MCF 10A (cell line): ENCODE measurements around the gene DNASE1L1. TPM values are rescaled to one million over a fixed set of nuclear protein-coding genes. Genes with fewer than 3 reads are reported as not detected.
"Not testable (repeated sequence)": the region's sequence is repeated elsewhere in the genome, so short reads cannot be mapped to it uniquely, and the experiment has no call there.

Source experiments
- BruUV-seq: library from RNA; stranded (reverse); fragments of 400-500 nt; replicated peaks from 2 replicates; lab custom pipeline; 2021; lab: Mats Ljungman, UMichigan
- CTCF ChIA-PET: fragments of 300-600 bp; sonication (Branson Sonifier 250); formaldehyde crosslinking; extraction: SDS; loops from one replicate; lab custom pipeline; 2021; ENCODE audit warnings: antibody characterized with exemption, inconsistent platforms; lab: Yijun Ruan, JAX
- POLR2A ChIA-PET: fragments of 300-600, 350-650 bp; sonication (Branson Sonifier 250); formaldehyde crosslinking; extraction: SDS; loops from one replicate; lab custom pipeline; 2020; ENCODE audit warnings: antibody characterized with exemption, inconsistent platforms; lab: Yijun Ruan, JAX
- DNase-seq: peaks from one replicate; pipeline ENCODE4 v3.0.0-alpha.2; 2018; ENCODE audit not compliant: unreplicated experiment
- H3K27ac Mint-ChIP-seq: one replicate; pipeline ENCODE4 v1.8.0; 2022; ENCODE audit warnings: mild to moderate bottlenecking, low read depth, mixed read lengths; ENCODE audit not compliant: unreplicated experiment
- H3K27me3 Mint-ChIP-seq: one replicate; pipeline ENCODE4 v1.8.0; 2022; ENCODE audit warnings: mixed read lengths; ENCODE audit not compliant: insufficient read depth, unreplicated experiment
- H3K36me3 Mint-ChIP-seq: one replicate; pipeline ENCODE4 v1.8.0; 2022; ENCODE audit warnings: mild to moderate bottlenecking, moderate library complexity, mixed read lengths; ENCODE audit not compliant: insufficient read depth, unreplicated experiment
- H3K4me1 Mint-ChIP-seq: one replicate; pipeline ENCODE4 v1.8.0; 2022; ENCODE audit warnings: mixed read lengths; ENCODE audit not compliant: insufficient read depth, unreplicated experiment
- H3K4me3 Mint-ChIP-seq: one replicate; pipeline ENCODE4 v1.8.0; 2022; ENCODE audit warnings: mild to moderate bottlenecking, moderate library complexity, mixed read lengths; ENCODE audit not compliant: unreplicated experiment
- H3K9me3 Mint-ChIP-seq: one replicate; pipeline ENCODE4 v1.8.0; 2022; ENCODE audit warnings: mixed read lengths; ENCODE audit not compliant: unreplicated experiment
- intact Hi-C: fragments of 100-400 bp; cut with micrococcal nuclease; formaldehyde crosslinking; loops from 2 replicates; pipeline ENCODE4 v1.14.1; 2022
- total RNA-seq: library from RNA; stranded (reverse); gene quantifications from 2 replicates; pipeline ENCODE4 v1.2.3, GENCODE V29; 2022
- TF ChIP-seq, protein P1 (sequence below): fragments of 200-600 bp; IDR thresholded peaks from one replicate; pipeline ENCODE4 v1.8.0; 2022; ENCODE audit warnings: antibody characterized with exemption, mild to moderate bottlenecking; ENCODE audit not compliant: unreplicated experiment

DNASE1L1 gene
- total RNA-seq, 1 experiment from 2014 or later: 20.5 TPM

GRCh38 chrX:154396973-154397887, 11.8 kb downstream of the DNASE1L1 start:
- ChIA-PET CTCF (interaction anchor here (1.3 to 3.3 kb wide), 2 partner anchors 17 to 24 kb away, joined by 5 to 21 read pairs; partner anchors contain the start of gene FLNA), POLR2A (interaction anchor here (0.7 to 4.7 kb wide), 21 partner anchors 13 to 426 kb away, joined by 3 to 100 read pairs (median 7); partner anchors contain the start of genes ATP6AP1, DNASE1L1, EMD and FAM3A)
- BruUV-seq: TSS peak; percentile 63
- Mint-ChIP-seq H3K9me3 (no peaks in the 10 kb centered on the region), H3K27ac (peak overlapping the region; percentile 97), H3K4me1 (peaks cover 5% of the 10 kb centered on the region), H3K4me3 (peak overlapping the region; percentile 92), H3K36me3 (peaks cover 42% of the 10 kb centered on the region), H3K27me3 (no peaks in the 10 kb centered on the region)
- intact Hi-C loops: loop anchor here (5.0 kb wide), 1 partner anchor 135 kb away; no protein-coding TSS in a partner anchor
- TF ChIP-seq, protein P1, sequence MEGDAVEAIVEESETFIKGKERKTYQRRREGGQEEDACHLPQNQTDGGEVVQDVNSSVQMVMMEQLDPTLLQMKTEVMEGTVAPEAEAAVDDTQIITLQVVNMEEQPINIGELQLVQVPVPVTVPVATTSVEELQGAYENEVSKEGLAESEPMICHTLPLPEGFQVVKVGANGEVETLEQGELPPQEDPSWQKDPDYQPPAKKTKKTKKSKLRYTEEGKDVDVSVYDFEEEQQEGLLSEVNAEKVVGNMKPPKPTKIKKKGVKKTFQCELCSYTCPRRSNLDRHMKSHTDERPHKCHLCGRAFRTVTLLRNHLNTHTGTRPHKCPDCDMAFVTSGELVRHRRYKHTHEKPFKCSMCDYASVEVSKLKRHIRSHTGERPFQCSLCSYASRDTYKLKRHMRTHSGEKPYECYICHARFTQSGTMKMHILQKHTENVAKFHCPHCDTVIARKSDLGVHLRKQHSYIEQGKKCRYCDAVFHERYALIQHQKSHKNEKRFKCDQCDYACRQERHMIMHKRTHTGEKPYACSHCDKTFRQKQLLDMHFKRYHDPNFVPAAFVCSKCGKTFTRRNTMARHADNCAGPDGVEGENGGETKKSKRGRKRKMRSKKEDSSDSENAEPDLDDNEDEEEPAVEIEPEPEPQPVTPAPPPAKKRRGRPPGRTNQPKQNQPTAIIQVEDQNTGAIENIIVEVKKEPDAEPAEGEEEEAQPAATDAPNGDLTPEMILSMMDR: no peak
- DNase-seq: peak; percentile 69

GRCh38 chrX:154396363-154396762, 12.7 kb downstream of the DNASE1L1 start:
- H3K4me3 Mint-ChIP-seq: peak overlapping the region; percentile 92
- H3K27me3 Mint-ChIP-seq, H3K4me1 Mint-ChIP-seq, DNase-seq, H3K27ac Mint-ChIP-seq, H3K9me3 Mint-ChIP-seq, BruUV-seq: not testable (repeated sequence)
- intact Hi-C loops: loop anchor here (5.0 kb wide), 1 partner anchor 136 kb away; no protein-coding TSS in a partner anchor
- H3K36me3 Mint-ChIP-seq: peaks cover 36% of the 10 kb centered on the region
- CTCF ChIA-PET: interaction anchor here (1.3 to 3.3 kb wide), 2 partner anchors 16 to 23 kb away, joined by 5 to 21 read pairs; partner anchors contain the start of gene FLNA
- POLR2A ChIA-PET: interaction anchor here (0.7 to 4.7 kb wide), 4 partner anchors 14 to 27 kb away, joined by 3 to 100 read pairs (median 40); partner anchors contain the start of genes DNASE1L1, EMD, FLNA and TAFAZZIN

DNA sequence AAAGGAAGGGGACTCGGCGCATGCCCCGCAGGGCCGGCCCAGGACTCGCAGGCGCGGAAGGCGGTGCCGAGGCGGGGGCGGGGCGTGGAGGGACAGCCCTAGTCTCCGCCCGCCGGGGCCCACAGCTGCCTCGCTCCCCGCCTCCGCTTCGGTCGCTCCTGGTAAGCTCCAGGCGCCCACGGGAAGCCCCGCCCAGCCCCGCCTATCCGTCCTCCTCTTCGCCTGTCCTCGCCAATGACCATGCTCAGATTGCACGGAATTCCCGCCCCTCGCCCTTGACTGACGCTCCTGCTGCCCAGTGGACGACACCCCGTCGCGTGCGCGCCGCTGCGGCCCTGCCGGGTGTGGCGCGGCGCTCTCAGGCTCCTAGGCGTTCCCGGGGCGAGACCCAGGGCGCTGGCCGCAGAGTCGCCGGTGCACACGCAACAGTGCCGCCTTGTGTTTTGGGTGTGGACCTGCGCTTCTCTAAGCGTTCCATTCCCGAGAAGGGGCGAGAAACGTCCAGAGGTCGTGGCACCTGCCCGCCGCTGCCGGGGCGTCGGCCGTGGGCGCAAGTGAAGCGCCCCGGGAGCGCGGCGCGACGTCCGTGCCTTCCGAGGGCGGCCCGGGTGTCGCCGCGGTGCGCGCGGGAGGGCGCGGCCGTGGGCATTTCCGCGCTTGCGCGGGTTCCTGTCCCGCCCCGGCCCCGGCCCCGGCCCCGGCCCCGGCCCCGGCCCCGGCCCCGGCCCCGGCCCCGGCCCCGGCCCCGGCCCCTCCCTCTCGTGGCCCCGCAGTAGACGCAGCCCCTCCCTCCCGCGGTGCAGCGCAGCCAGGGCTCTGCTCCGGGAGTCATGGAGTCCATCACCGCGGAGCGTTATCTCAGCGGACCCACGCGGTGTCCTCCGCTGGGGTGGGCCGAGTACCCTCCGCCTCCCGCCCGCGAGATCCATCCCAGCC, 19.0 kb downstream of the DNASE1L1 start:
- H3K9me3 Mint-ChIP-seq, H3K4me1 Mint-ChIP-seq, POLR2A ChIA-PET, H3K27me3 Mint-ChIP-seq, H3K4me3 Mint-ChIP-seq, intact Hi-C loops, BruUV-seq, H3K36me3 Mint-ChIP-seq, DNase-seq, CTCF ChIA-PET, H3K27ac Mint-ChIP-seq: not testable (repeated sequence)

DNA sequence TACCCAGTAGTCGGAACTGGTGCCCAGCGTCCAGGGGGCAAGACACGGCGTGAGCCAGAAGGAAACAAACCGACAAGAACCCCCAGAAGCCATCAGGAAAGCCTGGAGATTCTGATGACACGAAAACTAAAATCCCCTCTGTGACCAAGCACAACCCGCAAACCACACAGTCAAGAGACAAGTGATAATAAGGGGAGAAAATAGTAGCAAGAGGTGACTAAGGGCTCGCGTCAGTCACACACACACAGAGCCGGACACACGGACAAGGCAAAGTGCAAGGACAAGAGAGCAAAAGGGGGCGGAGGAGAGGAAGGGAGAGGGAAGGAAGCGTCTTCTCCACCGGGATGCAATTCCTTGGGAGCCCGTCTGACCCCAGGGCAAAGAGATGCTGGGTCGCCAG, 20.4 kb downstream of the DNASE1L1 start:
- intact Hi-C loops, H3K36me3 Mint-ChIP-seq, H3K4me1 Mint-ChIP-seq, POLR2A ChIA-PET, CTCF ChIA-PET, H3K9me3 Mint-ChIP-seq, BruUV-seq, H3K27ac Mint-ChIP-seq, DNase-seq, H3K4me3 Mint-ChIP-seq, H3K27me3 Mint-ChIP-seq: not testable (repeated sequence)

DNA sequence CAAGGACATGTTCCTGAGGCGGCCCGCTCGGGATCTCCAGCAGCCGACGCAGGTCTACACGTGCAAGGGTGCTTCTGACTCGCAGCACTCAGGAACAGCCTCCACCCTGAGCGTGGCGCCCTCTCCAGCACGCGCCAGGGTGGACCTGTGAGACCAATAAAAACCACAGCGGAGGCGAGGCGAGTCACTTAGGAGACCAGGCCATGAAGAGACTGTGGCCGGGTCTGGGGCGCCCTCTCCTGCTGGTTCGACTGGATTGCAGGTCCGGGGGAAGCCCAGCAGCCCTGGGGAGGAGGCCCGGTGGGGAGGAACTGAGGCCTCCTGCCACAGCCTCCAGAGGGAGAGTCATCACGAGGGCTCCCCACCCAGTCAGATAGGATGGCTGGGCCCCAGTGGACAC, 21.0 kb downstream of the DNASE1L1 start:
- H3K27me3 Mint-ChIP-seq, H3K27ac Mint-ChIP-seq, intact Hi-C loops, CTCF ChIA-PET, BruUV-seq, H3K4me1 Mint-ChIP-seq, H3K4me3 Mint-ChIP-seq, H3K36me3 Mint-ChIP-seq, DNase-seq, POLR2A ChIA-PET, H3K9me3 Mint-ChIP-seq: not testable (repeated sequence)
